GM19397 (cell line): ENCODE data around the gene HLA-DRB1.
A peak's percentile ranks its signal among the peaks of the same experiment; 100 is the strongest.

ENCODE experiments used
- ATAC-seq: cut with Tn5 transposase; IDR thresholded peaks from one replicate; pipeline ENCODE4 v1.9.1; 2021; ENCODE audit warnings: mild to moderate bottlenecking, moderate library complexity; ENCODE audit not compliant: unreplicated experiment

Gene HLA-DRB1

DNA sequence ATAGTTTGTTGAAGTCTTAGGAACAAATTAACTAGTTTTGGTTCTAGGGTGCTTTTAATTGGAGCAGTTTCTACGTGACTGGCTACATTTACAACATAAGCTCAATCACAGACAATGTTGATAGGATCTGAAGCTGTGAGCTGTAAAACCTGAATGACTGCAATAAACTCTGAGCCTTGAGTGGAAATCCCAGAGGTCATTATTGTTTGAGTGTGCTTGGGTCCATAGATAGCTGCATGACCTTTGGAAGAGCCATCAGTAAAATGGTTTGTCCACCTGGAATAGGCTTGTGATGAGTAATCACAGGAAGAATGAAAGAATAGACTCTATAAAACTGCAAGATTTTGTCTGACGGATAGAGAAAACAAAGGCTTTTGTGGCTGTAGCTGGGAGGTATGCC lies 26.7 kb downstream of the HLA-DRB1 start:
- no peak for ATAC-seq

DNA sequence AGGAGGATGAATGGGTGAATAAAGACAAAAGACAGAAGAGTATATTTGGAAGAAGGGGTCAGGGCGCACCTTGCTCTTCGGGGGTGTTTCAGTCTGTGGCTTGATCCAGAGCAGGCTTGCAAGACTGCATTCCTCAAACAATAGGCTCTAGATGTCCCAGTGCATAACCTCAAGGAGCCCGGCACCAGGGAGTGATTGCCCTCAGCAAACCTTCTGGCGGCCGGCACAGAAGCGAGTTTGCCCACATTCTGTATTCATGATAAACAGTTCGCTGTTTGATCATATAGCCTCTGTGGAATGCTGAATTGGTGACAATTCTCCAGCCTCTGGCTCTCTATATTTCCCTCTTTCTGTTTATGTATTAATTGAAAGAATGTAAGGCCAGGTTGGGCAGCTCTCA lies 29.9 kb downstream of the HLA-DRB1 start:
- ATAC-seq = no peak

DNA sequence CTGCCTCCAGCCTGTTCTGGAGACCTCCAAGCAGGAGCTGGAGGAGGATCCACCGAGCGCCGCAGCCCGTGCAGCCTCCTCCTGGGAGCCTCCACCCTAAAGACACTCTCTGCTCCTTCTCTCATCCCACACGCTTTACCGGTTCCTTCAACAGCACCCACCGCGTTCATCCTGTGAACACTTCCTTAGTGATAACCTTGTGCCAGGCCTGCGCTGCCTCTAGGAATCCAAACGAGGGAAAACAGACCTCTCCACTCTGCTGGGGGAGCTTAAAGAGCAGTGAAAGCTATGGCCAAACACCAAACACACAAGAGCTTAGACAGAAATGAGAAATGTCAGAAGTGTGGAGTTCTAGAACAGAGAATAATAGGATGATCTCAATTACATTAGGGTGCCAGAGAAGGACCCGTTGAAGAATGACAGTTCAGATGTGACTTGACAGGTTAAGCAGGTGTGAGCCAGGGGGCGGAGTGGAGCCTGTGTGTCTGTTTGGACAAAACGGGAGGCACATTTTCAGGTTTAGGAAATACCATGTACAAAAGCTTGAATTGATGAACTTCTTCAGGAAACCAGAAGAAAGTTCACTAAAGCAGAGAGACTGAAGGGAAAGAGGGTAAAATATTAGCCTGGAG lies 31.1 kb downstream of the HLA-DRB1 start:
- no peak for ATAC-seq

- no peak for ATAC-seq
Observed at GRCh38 chr6:32554116-32554965, 35.3 kb downstream of the HLA-DRB1 start.

DNA sequence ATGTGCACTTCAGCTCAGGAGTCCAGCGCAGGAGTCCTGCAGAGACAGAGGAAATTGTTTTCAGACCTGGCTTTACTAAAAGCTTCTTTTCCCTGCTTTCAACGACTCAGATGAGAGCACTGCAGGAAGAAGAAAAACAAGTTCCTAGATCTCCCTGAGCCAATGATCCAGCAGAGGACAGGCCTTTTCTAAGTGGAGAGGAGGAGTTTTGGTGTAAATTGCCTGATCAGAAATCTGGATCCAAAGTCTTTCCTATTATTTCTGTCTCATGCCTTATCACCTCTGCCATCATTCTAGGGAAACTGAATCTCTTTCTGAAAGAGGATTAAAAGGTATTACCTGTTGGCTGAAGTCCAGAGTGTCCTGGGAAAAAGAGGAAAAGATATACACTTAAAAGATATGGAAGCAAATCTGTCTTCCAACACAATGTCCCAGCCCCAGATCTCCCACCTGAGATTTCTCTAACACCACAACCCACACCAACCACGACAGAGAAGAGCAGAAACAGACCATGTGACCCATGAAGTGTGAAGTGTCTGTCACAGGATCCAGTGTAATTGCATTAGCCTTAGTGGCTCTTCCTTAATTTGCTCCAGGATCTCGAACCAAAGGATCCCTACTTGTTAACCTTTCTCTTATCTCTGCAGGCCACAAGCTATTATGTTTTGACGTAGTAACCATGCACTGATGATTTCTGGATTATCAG lies 36.5 kb downstream of the HLA-DRB1 start:
- ATAC-seq = no peak

- no peak for ATAC-seq
Observed at GRCh38 chr6:32551410-32551809, 38.2 kb downstream of the HLA-DRB1 start.

- ATAC-seq = no peak
Observed at GRCh38 chr6:32539839-32540238, 49.8 kb downstream of the HLA-DRB1 start.

DNA sequence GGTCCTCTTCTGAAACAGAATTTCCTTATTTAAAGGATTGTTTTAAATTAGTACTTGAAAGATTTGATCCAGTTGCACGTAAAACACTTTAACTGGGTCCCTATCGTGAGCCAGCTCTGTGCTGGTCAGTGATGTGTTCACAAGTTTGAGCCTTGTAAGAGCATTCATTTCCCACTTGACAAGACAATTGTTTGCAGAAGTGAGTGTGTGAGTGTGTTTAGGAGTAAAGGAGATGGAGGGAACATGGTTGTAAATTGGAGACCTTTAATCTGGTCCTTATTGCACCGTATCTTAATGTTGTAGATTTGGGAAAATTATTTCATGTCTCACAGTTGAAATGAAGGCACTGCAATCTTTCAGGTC lies 59.2 kb downstream of the HLA-DRB1 start:
- peak; percentile 27 for ATAC-seq

GRCh38 chr6:32529697-32530430 lies 59.8 kb downstream of the HLA-DRB1 start, which contains the start of gene HLA-DRB5:
TSS of gene HLA-DRB5 (minus strand) at chr6:32530287. CDS start at chr6:32530224, 63 bp downstream.
- ATAC-seq = peak; percentile 70
